Measurements from ENCODE around the gene ERBB2. TPM values are rescaled to one million over a fixed set of nuclear protein-coding genes. Genes with fewer than 3 reads are reported as not detected.

ERBB2 gene
- total RNA-seq, 2 experiments from 2014 or later: 5.9 to 6.3 TPM

GRCh38 chr17:39660397-39661385 lies 39.2 kb upstream of the ERBB2 start:
- H3K9me3 Mint-ChIP-seq: no peaks in the 10 kb centered on the region
- ChIA-PET POLR2A (no interaction called here), CTCF (interaction anchor here (1.6 to 3.1 kb wide), 2 partner anchors 7 to 39 kb away, joined by 5 to 12 read pairs; no protein-coding TSS in a partner anchor)
- peaks cover 9% of the 10 kb centered on the region for H3K36me3 Mint-ChIP-seq
- no peak overlapping the region for H3K4me3 Mint-ChIP-seq
- intact Hi-C loops (cut with micrococcal nuclease): no loop called here
- H3K27me3 Mint-ChIP-seq: peaks cover 1% of the 10 kb centered on the region
- no peak overlapping the region for H3K27ac Mint-ChIP-seq
- DNase-seq: no peak
- no peaks in the 10 kb centered on the region for H3K4me1 Mint-ChIP-seq (ENCODE audit: low read depth)

DNA sequence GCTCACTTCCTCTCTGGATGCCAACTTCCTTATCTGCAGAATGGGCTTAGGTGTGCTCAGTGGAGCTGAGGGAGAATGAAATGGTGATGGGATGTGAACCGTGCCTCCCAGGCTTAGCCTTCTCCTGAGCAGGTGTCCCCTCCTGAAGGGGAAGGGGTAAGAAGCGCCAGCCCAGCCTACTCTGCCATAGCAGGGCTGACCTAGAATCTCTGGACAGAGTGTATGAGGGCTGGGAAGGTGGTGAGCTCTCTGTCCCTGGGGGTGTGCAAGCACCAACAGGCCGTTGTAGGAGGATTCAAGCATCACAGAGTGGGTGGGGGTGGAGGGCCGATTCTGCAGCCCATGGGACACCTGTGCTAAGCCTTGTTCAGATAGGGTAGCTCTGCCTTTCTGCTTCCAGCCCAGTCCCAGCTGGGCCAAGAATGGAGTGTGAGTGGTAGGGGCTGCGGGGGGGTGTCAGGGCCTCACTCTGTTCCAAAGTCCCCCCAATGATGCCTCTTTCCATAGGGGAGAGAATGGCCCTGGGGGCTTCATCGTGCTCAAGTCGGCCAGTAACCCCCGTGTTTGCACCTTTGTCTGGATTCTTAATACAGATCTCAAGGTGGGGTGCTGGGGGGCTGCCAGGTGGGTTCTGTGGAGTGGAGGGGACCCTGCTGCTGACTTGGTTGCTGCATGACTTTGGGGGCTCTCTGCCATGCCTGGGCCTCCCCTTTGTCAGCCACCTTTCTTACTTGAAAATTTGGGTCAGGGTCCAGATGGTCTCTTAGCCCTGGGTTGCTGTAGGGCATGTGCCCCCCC lies 37.9 kb upstream of the ERBB2 start:
- Mint-ChIP-seq H3K27me3 (peaks cover 12% of the 10 kb centered on the region), H3K4me3 (no peak overlapping the region), H3K9me3 (no peaks in the 10 kb centered on the region), H3K27ac (no peak overlapping the region), H3K36me3 (peaks cover 9% of the 10 kb centered on the region), H3K4me1 (ENCODE audit: low read depth) (no peaks in the 10 kb centered on the region)
- CTCF ChIA-PET: interaction anchor here (3.1 kb wide), 1 partner anchor 9 kb away, joined by 12 read pairs; no protein-coding TSS in a partner anchor
- POLR2A ChIA-PET: no interaction called here
- no peak for DNase-seq
- intact Hi-C loops (cut with micrococcal nuclease): no loop called here

GRCh38 chr17:39662551-39663339 lies 37.1 kb upstream of the ERBB2 start:
- intact Hi-C loops (cut with micrococcal nuclease): no loop called here
- Mint-ChIP-seq H3K4me3 (no peak overlapping the region), H3K4me1 (ENCODE audit: low read depth) (peaks cover under 1% of the 10 kb centered on the region), H3K27me3 (peaks cover 14% of the 10 kb centered on the region), H3K9me3 (no peaks in the 10 kb centered on the region), H3K36me3 (peaks cover 9% of the 10 kb centered on the region), H3K27ac (no peak overlapping the region)
- ChIA-PET CTCF (interaction anchor here (1.5 to 3.1 kb wide), 2 partner anchors 9 to 39 kb away, joined by 3 to 12 read pairs; no protein-coding TSS in a partner anchor), POLR2A (no interaction called here)
- no peak for DNase-seq

GRCh38 chr17:39663340-39663687 lies 36.5 kb upstream of the ERBB2 start:
- ChIA-PET POLR2A (interaction anchor here (0.6 kb wide), 1 partner anchor 99 kb away, joined by 5 read pairs; no protein-coding TSS in a partner anchor), CTCF (interaction anchor here (1.5 to 3.1 kb wide), 2 partner anchors 10 to 40 kb away, joined by 3 to 12 read pairs; no protein-coding TSS in a partner anchor)
- Mint-ChIP-seq H3K27me3 (peaks cover 14% of the 10 kb centered on the region), H3K9me3 (no peaks in the 10 kb centered on the region), H3K27ac (no peak overlapping the region), H3K4me1 (ENCODE audit: low read depth) (peaks cover 4% of the 10 kb centered on the region), H3K36me3 (peaks cover 9% of the 10 kb centered on the region), H3K4me3 (no peak overlapping the region)
- no peak for DNase-seq
- intact Hi-C loops (cut with micrococcal nuclease): no loop called here

DNA sequence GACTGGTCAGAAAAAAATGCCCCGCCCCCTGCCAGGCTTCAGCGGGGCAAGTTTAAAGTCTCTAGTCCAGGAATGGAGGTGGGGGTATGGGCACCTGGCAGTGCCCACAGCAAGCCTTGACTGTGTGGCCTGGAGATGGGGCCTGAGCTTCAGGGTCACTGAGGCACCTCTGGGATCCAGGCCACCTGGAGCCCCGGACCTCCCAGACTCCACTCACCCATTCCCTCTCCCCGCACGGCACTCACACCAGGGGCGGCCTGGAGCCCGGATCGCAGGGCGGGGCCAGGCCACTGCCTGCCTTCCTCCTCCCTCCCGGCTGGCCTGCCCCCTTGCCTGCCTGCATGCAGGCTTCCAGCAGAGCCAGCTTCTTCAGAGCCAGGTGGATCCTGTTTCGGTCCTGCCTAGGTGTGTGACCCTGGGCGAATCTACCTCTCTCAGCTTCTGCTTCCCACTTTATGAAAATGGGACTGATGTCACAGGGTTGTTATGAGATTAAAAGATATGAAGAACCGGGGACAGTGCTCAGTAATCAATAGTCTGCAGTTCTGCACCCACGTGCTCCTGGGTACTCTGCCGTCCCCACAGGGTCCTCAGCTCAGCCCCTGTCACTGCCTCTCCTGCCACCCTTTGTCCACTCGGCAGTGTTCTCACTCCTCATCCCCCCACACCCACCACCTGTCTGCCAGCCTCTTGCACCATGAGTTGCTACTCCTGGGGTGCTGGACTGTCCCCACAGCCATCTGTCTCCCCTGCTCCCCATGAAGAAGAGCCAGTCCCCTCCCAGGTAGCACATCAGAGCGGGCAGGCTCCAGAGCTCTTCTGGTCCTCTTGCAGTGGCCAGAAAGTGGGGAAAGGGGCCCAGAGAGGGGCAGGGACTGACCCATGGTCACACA lies 35.9 kb upstream of the ERBB2 start:
- Mint-ChIP-seq H3K9me3 (no peaks in the 10 kb centered on the region), H3K4me1 (ENCODE audit: low read depth) (peaks cover 8% of the 10 kb centered on the region), H3K27me3 (peaks cover 18% of the 10 kb centered on the region), H3K27ac (no peak overlapping the region), H3K36me3 (peaks cover 9% of the 10 kb centered on the region), H3K4me3 (no peak overlapping the region)
- ChIA-PET POLR2A (interaction anchor here (0.6 to 1.3 kb wide), 2 partner anchors 14 to 99 kb away, joined by 3 to 5 read pairs; no protein-coding TSS in a partner anchor), CTCF (interaction anchor here (1.5 to 3.2 kb wide), 3 partner anchors 11 to 42 kb away, joined by 3 to 18 read pairs (median 12); no protein-coding TSS in a partner anchor)
- no peak for DNase-seq
- intact Hi-C loops (cut with micrococcal nuclease): no loop called here

DNA sequence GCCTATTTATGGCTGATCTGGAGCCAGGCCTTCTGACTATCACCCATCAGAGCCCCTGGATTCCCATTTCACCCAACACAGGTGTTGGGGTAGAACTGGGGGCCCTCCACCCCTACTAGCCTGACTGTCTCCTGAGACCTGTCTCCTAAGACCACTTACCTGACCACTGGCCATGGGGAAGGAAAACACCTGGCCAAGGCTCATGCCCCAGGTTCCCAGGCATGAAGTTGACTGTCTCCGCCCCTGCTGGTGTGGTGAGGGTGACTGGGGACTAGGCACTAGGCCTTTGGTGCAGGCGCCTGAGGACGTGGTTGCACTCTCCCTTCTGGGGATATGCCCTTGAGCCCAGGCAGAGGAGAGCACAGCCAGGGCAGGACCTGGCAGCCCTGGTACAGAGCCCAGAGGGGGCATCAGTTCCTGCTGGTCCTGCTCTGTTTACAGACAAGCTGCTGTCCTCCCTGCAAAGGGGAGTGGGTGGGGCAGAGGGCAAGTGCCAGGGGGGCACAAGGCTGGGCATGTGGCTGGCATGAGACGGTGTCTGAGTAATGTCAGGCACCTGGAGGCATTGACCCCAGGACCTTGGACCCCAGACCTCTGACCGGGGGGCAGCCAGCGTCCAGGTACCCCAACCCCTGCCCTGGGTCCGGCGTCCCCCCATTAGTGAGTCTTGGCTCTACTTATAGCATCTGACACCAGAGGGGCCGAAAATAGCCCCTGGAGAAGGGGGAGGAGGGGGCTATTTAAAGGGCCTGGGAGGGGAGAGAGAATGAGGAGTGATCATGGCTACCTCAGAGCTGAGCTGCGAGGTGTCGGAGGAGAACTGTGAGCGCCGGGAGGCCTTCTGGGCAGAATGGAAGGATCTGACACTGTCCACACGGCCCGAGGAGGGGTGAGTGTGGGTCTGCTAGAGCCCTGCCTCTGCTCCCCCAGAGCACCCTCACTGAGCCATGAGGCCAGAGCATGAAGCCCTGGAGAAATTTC lies 35.0 kb upstream of the ERBB2 start, which contains the start of gene TCAP:
TSS of gene TCAP (plus strand) at position 769 of the 981 bp plus-strand sequence. CDS start at position 780, 11 bp downstream.
- Mint-ChIP-seq H3K4me3 (no peak within 1 kb of the TSS), H3K9me3 (no peaks in the 10 kb centered on the region), H3K27ac (no peak within 1 kb of the TSS), H3K36me3 (peaks cover 9% of the 10 kb centered on the region), H3K27me3 (peaks cover 22% of the 10 kb centered on the region), H3K4me1 (ENCODE audit: low read depth) (peaks cover 8% of the 10 kb centered on the region)
- ChIA-PET CTCF (interaction anchor here (0.6 to 3.2 kb wide), 6 partner anchors 11 to 223 kb away, joined by 4 to 18 read pairs (median 8); no protein-coding TSS in a partner anchor), POLR2A (interaction anchor here (1.3 kb wide), 1 partner anchor 13 kb away, joined by 3 read pairs; no protein-coding TSS in a partner anchor)
- no peak for DNase-seq
- intact Hi-C loops (cut with micrococcal nuclease): no loop called here

GRCh38 chr17:39665642-39666224 lies 34.1 kb upstream of the ERBB2 start:
- peak; percentile 17 for DNase-seq
- intact Hi-C loops (cut with micrococcal nuclease): no loop called here
- Mint-ChIP-seq H3K4me1 (ENCODE audit: low read depth) (peaks cover 8% of the 10 kb centered on the region), H3K36me3 (peaks cover 8% of the 10 kb centered on the region), H3K4me3 (no peak overlapping the region), H3K9me3 (no peaks in the 10 kb centered on the region), H3K27me3 (peaks cover 22% of the 10 kb centered on the region), H3K27ac (no peak overlapping the region)
- ChIA-PET POLR2A (interaction anchor here (1.3 kb wide), 1 partner anchor 12 kb away, joined by 3 read pairs; no protein-coding TSS in a partner anchor), CTCF (interaction anchor here (0.6 to 3.2 kb wide), 9 partner anchors 10 to 222 kb away, joined by 3 to 18 read pairs (median 5); no protein-coding TSS in a partner anchor)

GRCh38 chr17:39666231-39666600 lies 33.6 kb upstream of the ERBB2 start:
- ChIA-PET POLR2A (no interaction called here), CTCF (interaction anchor here (0.7 to 3.2 kb wide), 9 partner anchors 9 to 45 kb away, joined by 3 to 18 read pairs (median 5); no protein-coding TSS in a partner anchor)
- Mint-ChIP-seq H3K9me3 (no peaks in the 10 kb centered on the region), H3K4me3 (no peak overlapping the region), H3K27me3 (peaks cover 22% of the 10 kb centered on the region), H3K4me1 (ENCODE audit: low read depth) (peaks cover 8% of the 10 kb centered on the region), H3K27ac (no peak overlapping the region), H3K36me3 (peaks cover 6% of the 10 kb centered on the region)
- DNase-seq: no peak
- intact Hi-C loops (cut with micrococcal nuclease): no loop called here

GRCh38 chr17:39666601-39667261 lies 33.1 kb upstream of the ERBB2 start:
- Mint-ChIP-seq H3K27ac (no peak overlapping the region), H3K27me3 (peaks cover 22% of the 10 kb centered on the region), H3K4me1 (ENCODE audit: low read depth) (peaks cover 8% of the 10 kb centered on the region), H3K36me3 (peaks cover under 1% of the 10 kb centered on the region), H3K4me3 (no peak overlapping the region), H3K9me3 (no peaks in the 10 kb centered on the region)
- ChIA-PET CTCF (interaction anchor here (0.7 to 3.2 kb wide), 9 partner anchors 9 to 45 kb away, joined by 3 to 18 read pairs (median 5); no protein-coding TSS in a partner anchor), POLR2A (no interaction called here)
- no peak for DNase-seq
- intact Hi-C loops (cut with micrococcal nuclease): no loop called here

All from activated CD4-positive, alpha-beta memory T cell treated with anti-CD3 and anti-CD28 coated beads for 36 hours (primary cell).